Right cardiac atrium (tissue), 5 donors: ENCODE measurements around the gene UQCR11. TPM values are rescaled to one million over a fixed set of nuclear protein-coding genes. Genes with fewer than 3 reads are reported as not detected.

ENCODE experiments used
- ATAC-seq, 2 donors: fragments of 200-7000 bp; cut with Tn5 transposase; one replicate each; pipeline versions ENCODE4 v1.8.0 to v1.9.1; 2020; ENCODE audit warnings: moderate library complexity in 2 of 2, mild to moderate bottlenecking in 1 of 2
- DNase-seq, 3 donors: peaks; one replicate each; pipeline ENCODE4 v3.0.0-alpha.2; 2020
- H3K27ac ChIP-seq: one replicate; pipeline ENCODE4 v1.5.1; 2013; ENCODE audit warnings: mild to moderate bottlenecking, low read length, control low read depth, moderate library complexity
- H3K27me3 ChIP-seq: one replicate; pipeline ENCODE4 v1.6.1; 2013; ENCODE audit not compliant: control insufficient read depth, insufficient read depth
- H3K4me1 ChIP-seq: one replicate; pipeline ENCODE4 v1.6.1; 2013; ENCODE audit warnings: low read length; ENCODE audit not compliant: control insufficient read depth, insufficient read depth
- H3K4me3 ChIP-seq: one replicate; pipeline ENCODE4 v1.5.1; 2013; ENCODE audit warnings: low read length, control low read depth
- H3K9me3 ChIP-seq: one replicate; pipeline ENCODE4 v1.6.1; 2013; ENCODE audit warnings: low read length; ENCODE audit not compliant: control insufficient read depth
- WGBS: extraction: QIAGEN DNeasy Blood & Tissue Kit; methylation state at CpG from one replicate; pipeline ENCODE4 v1.1.7; 2013; 5-methylcytosine and 5-hydroxymethylcytosine counted together
- intact Hi-C, 4 donors: fragments of 100-400 bp; cut with DNase I; formaldehyde crosslinking; loops; one replicate each; pipeline versions ENCODE4 v1.11.0 to v1.14.0; 2022 to 2023
- long read RNA-seq, 4 donors: library from polyadenylated mRNA; unstranded; transcript quantifications; one replicate each; pipeline ENCODE4 v2.0.0, GENCODE V29; 2020 to 2021
- polyA plus RNA-seq: library from polyadenylated mRNA; stranded (reverse); fragments of 200-250 nt; gene quantifications from one replicate; pipeline ENCODE4 v1.2.3, GENCODE V29; 2013
- total RNA-seq, 4 donors: library from RNA; stranded (reverse); fragmentation: NEBNext Ultra II Directional; extraction: Animal tissue kit (Norgen Biotek cat#: 25700); gene quantifications; one replicate each; pipeline ENCODE4 v1.2.1, GENCODE V29; 2021
- donor health status: healthy with polysubstance abuse.
- donor health status: DM: no; HTN: yes; CAD: no.
- donor health status: DM: no; HTN: no; CAD: no.
- donor health status: DM: no; HTN: yes; CAD: no; lungs with severe emphysema.
- donor health status: DM: yes; HTN: yes; CAD: no.

UQCR11 gene
- total RNA-seq (100 to 1,000 TPM; 639 to 958 (median 854) TPM), polyA plus RNA-seq (472 TPM)
- long read RNA-seq, donor 1, transcript UQCR11-203 (3 exons, 1,324 nt), result major isoform, 317 of 331 reads
- long read RNA-seq, donor 1, partial matches to known transcripts, result 3 of 331 reads
- long read RNA-seq, donor 1, other reads (novel, unspliced or antisense), result 8 of 331 reads
- long read RNA-seq, donor 2, transcript UQCR11-203 (3 exons, 1,324 nt), result major isoform, 496 of 503 reads
- long read RNA-seq, donor 2, partial matches to known transcripts, result 5 of 503 reads
- long read RNA-seq, donor 2, other reads (novel, unspliced or antisense), result 2 of 503 reads
- long read RNA-seq, donor 3, transcript UQCR11-203 (3 exons, 1,324 nt), result major isoform, 175 of 184 reads
- long read RNA-seq, donor 3, transcript UQCR11-201 (2 exons, 753 nt), result minor isoform, 5 of 184 reads
- long read RNA-seq, donor 3, partial matches to known transcripts, result 3 of 184 reads
- long read RNA-seq, donor 3, other reads (novel, unspliced or antisense), result 1 of 184 reads
- long read RNA-seq, donor 4, transcript UQCR11-203 (3 exons, 1,324 nt), result major isoform, 294 of 300 reads
- long read RNA-seq, donor 4, partial matches to known transcripts, result 6 of 300 reads
- long read RNA-seq, donor 4, other reads (novel, unspliced or antisense), result 0 of 300 reads

DNA sequence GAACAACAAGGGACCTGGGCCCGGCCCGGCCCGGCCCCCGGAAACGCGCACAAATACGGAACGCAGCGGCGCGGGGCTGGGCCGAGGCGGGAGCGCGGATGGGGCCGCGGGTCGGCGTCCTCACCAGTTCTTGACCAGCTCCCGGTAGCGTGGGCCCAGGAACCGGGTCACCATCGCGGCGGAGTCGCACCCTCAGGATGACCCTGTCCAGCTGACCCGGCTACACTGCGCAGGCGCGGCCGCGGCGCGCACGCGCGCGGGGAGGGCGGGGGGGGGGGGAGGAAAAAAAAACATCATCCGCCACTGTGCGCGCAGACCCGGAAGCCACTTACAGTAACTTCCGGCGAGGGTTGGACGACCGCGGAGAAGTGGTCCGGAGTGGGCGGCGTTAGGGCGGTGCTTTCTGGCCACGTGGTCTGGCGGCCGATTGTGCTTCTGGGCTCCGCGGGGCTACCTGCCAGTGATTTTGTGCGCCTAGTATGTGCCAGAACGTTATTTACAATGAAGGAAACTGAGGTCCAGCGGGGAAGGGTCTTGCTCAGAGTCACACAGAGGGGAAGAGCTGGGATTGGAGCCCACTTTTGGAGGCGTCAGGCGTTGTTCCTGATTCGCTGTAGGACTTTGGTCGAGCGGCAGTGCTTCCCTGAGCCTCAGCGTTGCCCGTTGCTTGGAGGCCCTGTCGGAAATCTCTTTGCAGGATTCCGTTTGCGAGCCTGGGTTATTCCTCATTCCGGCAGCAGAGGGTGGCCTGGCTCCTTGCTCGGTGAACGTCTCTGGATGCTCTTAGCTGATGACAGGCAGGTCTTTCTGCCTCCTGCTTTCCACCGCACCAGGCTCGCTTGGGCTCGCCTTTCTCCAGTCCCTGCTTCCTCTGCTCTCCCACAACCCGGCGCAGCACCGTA, at the start of gene UQCR11:
UQCR11 (minus strand) TSS at position 227 of the 902 bp plus-strand sequence; CDS start at position 174, 53 bp downstream.
- H3K9me3 ChIP-seq, result no peaks in the 10 kb centered on the region
- intact Hi-C loops, result loop anchor here in 2 of 4 donors (5.0 kb wide), 2 partner anchors 42 to 47 kb away; partner anchors contain the start of gene TCF3 (in 1 of the 2)

DNA sequence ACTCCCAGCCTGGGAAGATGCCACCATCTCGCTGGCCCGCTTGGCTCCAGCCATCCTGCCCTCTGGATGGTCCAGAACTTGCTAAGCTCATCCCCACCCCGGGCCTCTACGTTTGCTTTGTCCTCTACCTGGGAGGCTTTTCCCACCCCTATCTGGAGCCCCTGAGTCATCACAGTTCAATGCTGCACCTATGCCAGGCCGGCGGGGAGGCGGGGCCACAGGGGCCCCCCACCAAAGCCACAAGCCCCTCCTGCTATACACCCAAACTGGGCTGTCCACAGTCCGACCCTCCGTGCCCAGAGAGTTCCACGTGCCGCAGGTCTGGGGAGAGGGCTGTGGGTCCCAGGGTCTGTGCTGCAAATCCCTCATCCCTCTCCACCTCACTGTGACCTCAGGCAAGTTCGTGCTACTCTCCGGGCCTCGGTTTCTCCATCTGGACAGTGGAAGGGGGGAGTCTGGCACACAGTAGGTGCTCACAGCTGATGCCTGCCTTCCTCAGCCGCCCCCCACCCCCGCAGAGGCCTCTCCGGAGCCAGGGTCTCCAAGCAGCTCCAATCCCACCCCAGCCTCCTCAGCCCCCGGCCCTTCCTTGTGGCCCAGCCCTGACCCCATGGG, 49.0 kb upstream of the UQCR11 start:
- ATAC-seq (no peak), DNase-seq (no peak)
- Histone ChIP-seq H3K4me1 (no peaks in the 10 kb centered on the region), H3K27ac (no peak overlapping the region), H3K27me3 (no peaks in the 10 kb centered on the region), H3K4me3 (no peak overlapping the region), H3K9me3 (no peaks in the 10 kb centered on the region)
- 80% methylated on average over 18 of the region's 18 CpGs for WGBS
- intact Hi-C loops, result loop anchor here in 1 of 4 donors (5.0 kb wide), 1 partner anchor 47 kb away; the partner anchor contains the start of gene UQCR11

More for the DNA sequence above, at the start of gene UQCR11:
- DNase-seq (peak; percentile 96 to 98 (median 98)), ATAC-seq (peak; percentile 95 to 97)
- Histone ChIP-seq H3K27ac (peak within 1 kb of the TSS; percentile 92), H3K27me3 (no peaks in the 10 kb centered on the region), H3K4me3 (peak within 1 kb of the TSS; percentile 96), H3K4me1 (peaks cover 3% of the 10 kb centered on the region)
- WGBS, result under 1% methylated on average over 78 of the region's 79 CpGs

DNA sequence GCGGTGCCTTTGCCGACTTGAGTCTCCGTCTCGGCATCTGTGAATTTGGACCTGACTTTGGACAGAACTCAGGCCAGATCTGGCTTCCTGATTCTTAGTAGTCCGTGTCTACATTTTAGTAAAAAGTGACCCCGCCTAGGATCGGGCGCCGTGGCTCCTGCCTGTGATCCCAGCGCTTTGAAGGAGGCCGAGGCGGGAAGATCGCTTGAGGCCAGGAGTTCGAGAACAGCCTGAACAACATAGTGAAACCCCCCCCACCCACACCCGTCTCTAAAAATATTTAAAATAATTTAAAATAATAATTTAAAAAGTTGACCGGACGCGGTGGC, 48.0 kb upstream of the UQCR11 start:
- intact Hi-C loops, result loop anchor here in 1 of 4 donors (5.0 kb wide), 1 partner anchor 46 kb away; the partner anchor contains the start of gene UQCR11
- 21% methylated on average over 18 of the region's 18 CpGs for WGBS
- H3K27ac ChIP-seq, result peak overlapping the region; percentile 88

DNA sequence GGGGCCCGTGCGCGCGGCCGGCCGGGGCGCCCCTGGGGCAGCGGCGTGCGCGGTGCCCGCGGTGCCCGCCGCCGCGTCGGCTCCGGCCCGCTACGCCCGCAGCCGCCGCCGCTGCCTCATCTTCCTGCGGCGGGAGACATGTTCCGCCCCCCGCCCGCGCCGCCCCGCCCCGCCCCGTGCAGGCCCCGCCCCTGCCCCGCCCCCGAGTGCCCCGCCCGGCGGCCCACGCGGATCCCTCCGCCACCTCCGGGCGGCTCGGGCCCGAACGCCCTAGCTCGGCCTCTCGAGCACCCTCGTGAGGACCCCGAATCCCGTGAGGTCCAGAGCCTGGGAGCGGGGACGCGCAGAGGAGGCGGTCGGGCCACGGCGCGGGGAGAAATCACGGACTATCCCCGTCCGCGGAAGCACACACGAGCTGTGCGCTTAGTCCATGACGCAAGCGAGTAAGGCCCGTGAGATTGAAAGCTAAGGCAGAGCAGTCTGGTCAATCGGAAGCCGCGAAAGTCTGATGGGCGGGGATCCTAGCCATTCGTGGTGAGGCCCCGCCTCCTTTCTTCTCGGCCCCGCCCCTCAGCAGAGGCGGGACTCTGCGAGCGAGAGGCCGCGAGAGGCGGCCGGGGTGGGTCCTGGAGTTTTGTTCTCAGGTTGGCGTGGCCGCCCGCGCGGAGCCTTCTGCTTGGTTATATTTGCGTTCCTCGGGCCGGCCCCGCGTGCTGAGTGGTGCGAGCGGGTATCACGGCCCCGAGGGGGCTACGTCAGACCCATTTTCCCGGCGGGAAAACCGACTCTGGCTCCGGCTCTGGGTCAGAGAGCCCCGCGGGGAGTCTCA, 47.4 kb upstream of the UQCR11 start, which contains the start of gene TCF3:
TCF3 (minus strand) TSS at position 145 of the 829 bp plus-strand sequence. CDS start 2,367 bp downstream, outside the sequence.
- Histone ChIP-seq H3K4me1 (no peaks in the 10 kb centered on the region), H3K27ac (peak within 1 kb of the TSS; percentile 100), H3K4me3 (peak within 1 kb of the TSS; percentile 100), H3K27me3 (no peaks in the 10 kb centered on the region), H3K9me3 (no peaks in the 10 kb centered on the region)
- peak; percentile 98 to 99 for ATAC-seq
- intact Hi-C loops, result loop anchor here in 1 of 4 donors (5.0 kb wide), 1 partner anchor 45 kb away; the partner anchor contains the start of gene UQCR11
- DNase-seq, result peak; percentile 98 to 99 (median 99)
- WGBS, result under 1% methylated on average over 97 of the region's 107 CpGs

More for the DNA sequence above, 48.0 kb upstream of the UQCR11 start:
- no peaks in the 10 kb centered on the region for H3K4me1 ChIP-seq
- ATAC-seq (peak in 1 of 2 donors; percentile 14), DNase-seq (no peak)
- H3K4me3 ChIP-seq, result peak overlapping the region; percentile 73
- no peaks in the 10 kb centered on the region for H3K9me3 ChIP-seq
- H3K27me3 ChIP-seq, result no peaks in the 10 kb centered on the region

DNA sequence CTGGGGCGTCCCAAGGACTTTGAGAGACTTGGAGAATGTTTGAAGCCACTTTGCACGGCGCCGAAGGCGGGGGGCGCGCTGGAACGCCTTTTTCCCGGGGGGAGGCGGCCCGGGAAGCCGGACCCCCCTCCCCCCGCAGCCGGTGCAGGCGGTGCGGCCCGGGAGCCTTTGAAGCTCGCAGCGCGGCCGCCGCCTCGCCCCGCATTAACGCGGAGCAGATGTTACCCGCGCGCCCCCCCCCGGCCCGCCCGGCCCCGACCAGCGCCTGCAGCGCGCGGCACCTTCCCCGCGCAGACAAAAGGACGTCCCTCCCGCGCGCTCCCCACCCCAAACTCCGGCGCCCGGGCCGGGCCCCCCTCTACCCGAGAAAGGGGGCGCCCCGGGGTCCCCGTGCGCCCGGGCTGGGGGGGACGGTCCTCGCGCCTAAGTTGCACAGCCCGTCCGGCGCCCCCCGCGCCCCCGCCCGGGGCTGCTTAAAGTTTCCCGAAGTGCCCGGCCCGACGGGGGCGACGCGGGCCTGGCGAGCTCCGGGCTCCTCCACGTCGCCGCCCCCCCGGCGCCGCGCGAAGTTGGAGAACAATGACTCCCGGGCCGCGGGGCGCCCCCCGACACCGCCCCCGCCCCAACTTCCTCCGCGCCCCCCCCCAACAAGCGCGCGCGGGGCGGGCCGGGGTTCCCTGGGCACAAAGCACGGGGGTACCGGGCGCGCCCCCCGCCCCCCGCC, 46.5 kb upstream of the UQCR11 start:
- no peak overlapping the region for H3K27ac ChIP-seq
- DNase-seq (peak; percentile 45 to 84 (median 79)), ATAC-seq (no peak)
- WGBS, result 1% methylated on average over 101 of the region's 101 CpGs
- no peaks in the 10 kb centered on the region for H3K9me3 ChIP-seq
- no peaks in the 10 kb centered on the region for H3K27me3 ChIP-seq
- H3K4me1 ChIP-seq, result no peaks in the 10 kb centered on the region
- intact Hi-C loops, result loop anchor here in 1 of 4 donors (5.0 kb wide), 1 partner anchor 44 kb away; the partner anchor contains the start of gene UQCR11
- H3K4me3 ChIP-seq, result peak overlapping the region; percentile 100

DNA sequence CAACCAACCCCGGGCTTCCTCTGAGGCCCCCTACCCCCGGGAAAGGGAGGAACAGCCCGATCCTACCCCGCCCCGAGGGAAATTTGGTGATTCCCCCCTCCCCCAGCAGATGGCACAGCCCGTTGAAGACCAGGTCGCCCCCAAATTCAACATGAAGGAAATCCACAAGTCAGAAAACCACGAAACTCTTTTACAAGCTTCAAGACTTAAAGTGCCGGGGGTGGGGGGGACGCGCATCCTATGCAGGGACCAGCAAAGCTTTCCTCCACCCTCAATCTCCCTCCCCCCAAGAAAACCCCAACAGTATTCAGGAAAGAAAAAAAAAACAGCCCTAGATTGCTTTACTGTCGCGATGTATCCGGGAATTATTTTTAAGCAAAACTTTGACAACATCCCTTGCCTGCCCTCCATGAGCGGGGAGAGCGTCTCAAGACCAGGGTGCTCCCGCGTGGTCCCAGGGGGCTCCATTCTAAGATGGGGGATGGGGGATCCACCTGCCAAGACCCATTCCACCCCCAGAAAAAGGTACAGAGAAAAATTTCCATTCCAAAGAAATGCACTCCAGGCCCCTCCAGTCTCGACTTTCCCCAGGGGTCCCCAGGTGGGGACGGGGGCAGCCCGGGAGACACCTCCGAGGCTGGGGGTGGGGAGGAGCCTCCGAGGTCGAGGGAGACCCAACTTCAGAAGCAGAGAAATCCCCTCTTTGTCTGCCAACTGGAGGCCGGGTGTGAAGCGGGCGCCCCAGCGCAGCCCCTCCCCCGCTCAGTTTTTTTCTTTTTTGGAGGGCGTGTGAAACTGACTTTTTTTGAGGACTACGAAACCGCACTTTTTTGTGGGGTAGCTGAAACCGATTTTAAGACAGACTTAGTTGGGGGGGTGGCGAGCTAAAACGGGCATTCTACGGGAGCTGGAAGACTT, 45.6 kb upstream of the UQCR11 start:
- 9% methylated on average over 36 of the region's 36 CpGs for WGBS
- DNase-seq (no peak), ATAC-seq (no peak)
- Histone ChIP-seq H3K4me3 (peak overlapping the region; percentile 100), H3K27me3 (no peaks in the 10 kb centered on the region), H3K4me1 (no peaks in the 10 kb centered on the region), H3K27ac (no peak overlapping the region), H3K9me3 (no peaks in the 10 kb centered on the region)
- intact Hi-C loops, result loop anchor here in 1 of 4 donors (5.0 kb wide), 1 partner anchor 44 kb away; the partner anchor contains the start of gene UQCR11

DNA sequence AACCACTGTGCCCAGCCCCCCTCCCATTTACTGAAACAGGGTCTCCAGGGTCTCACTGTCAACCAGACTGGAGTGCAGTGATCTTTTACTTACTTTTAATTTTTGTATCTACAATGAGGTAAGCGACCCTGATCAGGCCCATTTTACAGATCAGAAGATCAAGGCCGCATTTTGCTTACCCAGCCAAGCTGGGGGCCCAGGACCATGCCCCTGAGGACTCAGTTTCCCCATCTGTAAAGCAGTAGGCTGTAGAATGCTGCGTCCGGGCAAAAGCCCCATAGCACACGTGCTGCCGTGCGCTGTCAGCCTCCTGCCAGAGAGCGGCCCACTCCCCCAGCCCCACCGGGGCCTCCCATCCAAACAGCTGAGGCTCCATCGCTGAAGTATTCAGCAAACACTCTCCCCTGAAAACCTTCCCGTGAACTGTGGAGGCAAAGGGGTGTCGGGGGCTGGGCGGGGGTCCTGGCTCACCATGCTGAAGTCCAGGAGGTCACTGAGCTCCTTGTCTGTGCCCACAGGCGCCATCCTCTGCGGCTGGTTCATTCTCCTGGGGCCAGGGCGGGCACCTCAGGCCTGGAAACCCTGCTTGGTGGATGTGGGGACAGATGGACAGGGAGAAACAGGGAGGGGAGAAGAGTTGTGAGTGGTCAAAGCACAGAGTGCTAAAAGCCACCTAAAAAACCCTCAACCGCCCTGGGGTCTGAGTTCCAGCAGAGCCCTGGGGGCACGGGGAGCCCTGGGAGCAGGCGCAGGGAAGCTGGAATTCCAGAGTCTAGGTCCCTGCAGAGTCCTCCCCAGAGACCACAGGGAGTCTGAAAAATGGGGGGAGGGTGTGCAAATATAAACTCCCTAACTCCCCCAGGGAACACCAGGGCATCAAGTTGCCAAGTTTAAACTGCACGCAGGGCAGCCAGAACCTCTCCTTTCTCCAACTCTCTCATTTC, 44.7 kb upstream of the UQCR11 start:
- intact Hi-C loops, result loop anchor here in 2 of 4 donors (5.0 kb wide), 1 partner anchor 43 kb away; the partner anchor contains the start of gene UQCR11 (in 2 of the 2)
- H3K27me3 ChIP-seq, result no peaks in the 10 kb centered on the region
- no peak for ATAC-seq
- no peak overlapping the region for H3K27ac ChIP-seq
- no peak overlapping the region for H3K4me3 ChIP-seq
- H3K4me1 ChIP-seq, result no peaks in the 10 kb centered on the region
- H3K9me3 ChIP-seq, result no peaks in the 10 kb centered on the region
- no peak for DNase-seq
- WGBS, result 89% methylated on average over 20 of the region's 20 CpGs
